HEK293 (cell line): Measurements from ENCODE around the gene RASSF3.

Experiments
- CTCF ChIA-PET: fragments of 350-600 bp; formaldehyde crosslinking; extraction: SDS; loops from one replicate; lab custom pipeline; 2021; ENCODE audit warnings: antibody characterized with exemption; lab: Yijun Ruan, JAX
- POLR2A ChIA-PET: fragments of 300-600 bp; formaldehyde crosslinking; extraction: SDS; loops from one replicate; lab custom pipeline; 2020; ENCODE audit warnings: antibody characterized with exemption, inconsistent platforms; lab: Yijun Ruan, JAX
- H3K27ac ChIP-seq: fragments of 200-500 bp; sonication (Bioruptor generic); 2 replicates; pipeline ENCODE4 v1.5.1; 2014; ENCODE audit warnings: low read depth, low read length, control low read depth, inconsistent platforms; ENCODE audit errors: extremely low read depth
- H3K36me3 ChIP-seq, 2 experiments: fragments of 200-500 bp in 1 of 2; sonication (Bioruptor generic) in 1 of 2; 1 replicate in 1 of 2; 2 replicates in 1 of 2; pipeline ENCODE4 v1.5.1; 2014 to 2017; ENCODE audit warnings: inconsistent platforms in 2 of 2, low read length in 2 of 2; ENCODE audit not compliant: control insufficient read depth in 2 of 2, insufficient read depth in 1 of 2
- H3K4me1 ChIP-seq: fragments of 200-500 bp; sonication (Bioruptor generic); 2 replicates; pipeline ENCODE4 v1.5.1; 2014; ENCODE audit warnings: mild to moderate bottlenecking, low read length, inconsistent platforms; ENCODE audit not compliant: control insufficient read depth, insufficient read depth
- H3K4me3 ChIP-seq: 2 replicates; pipeline ENCODE4 v1.5.1; 2011; ENCODE audit warnings: low read depth, mild to moderate bottlenecking, control low read depth, low read length, moderate library complexity
- H3K9me3 ChIP-seq: fragments of 200-500 bp; sonication (Bioruptor generic); 2 replicates; pipeline ENCODE4 v1.5.1; 2014; ENCODE audit warnings: low read depth, low read length, inconsistent platforms; ENCODE audit not compliant: control insufficient read depth, insufficient read depth
- HOXC10 ChIP-seq: sonication (generic); formaldehyde crosslinking; IDR thresholded peaks from 2 replicates; pipeline ENCODE4 v1.8.1; 2023; ENCODE audit warnings: mild to moderate bottlenecking, missing genetic modification reagents
- IKZF3 ChIP-seq: fragments of 450-650 bp; IDR thresholded peaks from 2 replicates; pipeline ENCODE4 v1.5.0; 2018; ENCODE audit warnings: missing biosample characterization, mild to moderate bottlenecking, missing genetic modification characterization, moderate library complexity
- KLF10 ChIP-seq: fragments of 450-650 bp; IDR thresholded peaks from 2 replicates; pipeline ENCODE4 v1.5.1; 2018; ENCODE audit warnings: missing biosample characterization, mild to moderate bottlenecking, missing genetic modification characterization
- ZBTB48 ChIP-seq: fragments of 450-650 bp; formaldehyde crosslinking; IDR thresholded peaks from 2 replicates; pipeline ENCODE4 v1.5.1; 2016; ENCODE audit warnings: missing biosample characterization, missing genetic modification characterization
- ZFHX2 ChIP-seq: fragments of 450-650 bp; formaldehyde crosslinking; conservative IDR thresholded peaks from 2 replicates; pipeline ENCODE4 v1.5.1; 2016; ENCODE audit warnings: missing biosample characterization, missing genetic modification characterization
- ZNF146 ChIP-seq: fragments of 450-650 bp; formaldehyde crosslinking; IDR thresholded peaks from 2 replicates; pipeline ENCODE4 v1.5.1; 2016; ENCODE audit warnings: missing biosample characterization, missing genetic modification characterization
- ZNF157 ChIP-seq: fragments of 450-650 bp; formaldehyde crosslinking; IDR thresholded peaks from 2 replicates; pipeline ENCODE4 v1.5.1; 2016; ENCODE audit warnings: missing biosample characterization, missing genetic modification characterization
- ZNF211 ChIP-seq: fragments of 450-650 bp; formaldehyde crosslinking; IDR thresholded peaks from 2 replicates; pipeline ENCODE4 v1.5.1; 2016; ENCODE audit warnings: low read depth, missing biosample characterization, missing genetic modification characterization
- ZNF341 ChIP-seq: fragments of 450-650 bp; formaldehyde crosslinking; IDR thresholded peaks from 2 replicates; pipeline ENCODE4; 2016; ENCODE audit warnings: low read depth, missing biosample characterization, missing genetic modification characterization
- ZNF350 ChIP-seq: fragments of 450-650 bp; formaldehyde crosslinking; IDR thresholded peaks from 2 replicates; pipeline ENCODE4 v1.5.0; 2017; ENCODE audit warnings: missing biosample characterization, mild to moderate bottlenecking, missing genetic modification characterization
- ZNF510 ChIP-seq: fragments of 450-650 bp; formaldehyde crosslinking; IDR thresholded peaks from 2 replicates; pipeline ENCODE4 v1.5.1; 2018; ENCODE audit warnings: mild to moderate bottlenecking, missing genetic modification characterization, missing biosample characterization; ENCODE audit not compliant: insufficient replicate concordance
- ZNF544 ChIP-seq: fragments of 450-650 bp; formaldehyde crosslinking; IDR thresholded peaks from 2 replicates; pipeline ENCODE4 v1.5.0; 2017; ENCODE audit warnings: missing biosample characterization, missing genetic modification characterization
- ZNF600 ChIP-seq: fragments of 450-650 bp; formaldehyde crosslinking; IDR thresholded peaks from 2 replicates; pipeline ENCODE4 v1.5.1; 2016; ENCODE audit warnings: missing biosample characterization, missing genetic modification characterization
- ZNF677 ChIP-seq: fragments of 450-650 bp; IDR thresholded peaks from 2 replicates; pipeline ENCODE4 v1.5.0; 2018; ENCODE audit warnings: missing biosample characterization, mild to moderate bottlenecking, missing genetic modification characterization, moderate library complexity
- ZSCAN23 ChIP-seq: fragments of 450-650 bp; formaldehyde crosslinking; IDR thresholded peaks from 2 replicates; pipeline ENCODE4 v1.5.1; 2016; ENCODE audit warnings: missing biosample characterization, missing genetic modification characterization
- ZSCAN30 ChIP-seq: fragments of 450-650 bp; IDR thresholded peaks from 2 replicates; pipeline ENCODE4 v1.5.1; 2018; ENCODE audit warnings: missing biosample characterization, mild to moderate bottlenecking, missing genetic modification characterization, moderate library complexity
- TF ChIP-seq, protein P1 (sequence below): fragments of 450-650 bp; formaldehyde crosslinking; IDR thresholded peaks from 2 replicates; pipeline ENCODE4 v1.5.1; 2016; ENCODE audit warnings: missing biosample characterization, missing genetic modification characterization
- TF ChIP-seq, protein P2 (sequence below): fragments of 450-650 bp; formaldehyde crosslinking; IDR thresholded peaks from 2 replicates; pipeline ENCODE4 v1.5.1; 2016; ENCODE audit warnings: missing biosample characterization, missing genetic modification characterization
- TF ChIP-seq, protein P3 (sequence below): sonication (generic); formaldehyde crosslinking; IDR thresholded peaks from 2 replicates; pipeline ENCODE4 v1.8.1; 2022; ENCODE audit warnings: mild to moderate bottlenecking, moderate library complexity, missing genetic modification reagents
- TF ChIP-seq, protein P4 (sequence below): fragments of 450-650 bp; formaldehyde crosslinking; conservative IDR thresholded peaks from 2 replicates; pipeline ENCODE4 v1.5.1; 2016; ENCODE audit warnings: low read depth, missing biosample characterization, missing genetic modification characterization

RASSF3 gene

DNA sequence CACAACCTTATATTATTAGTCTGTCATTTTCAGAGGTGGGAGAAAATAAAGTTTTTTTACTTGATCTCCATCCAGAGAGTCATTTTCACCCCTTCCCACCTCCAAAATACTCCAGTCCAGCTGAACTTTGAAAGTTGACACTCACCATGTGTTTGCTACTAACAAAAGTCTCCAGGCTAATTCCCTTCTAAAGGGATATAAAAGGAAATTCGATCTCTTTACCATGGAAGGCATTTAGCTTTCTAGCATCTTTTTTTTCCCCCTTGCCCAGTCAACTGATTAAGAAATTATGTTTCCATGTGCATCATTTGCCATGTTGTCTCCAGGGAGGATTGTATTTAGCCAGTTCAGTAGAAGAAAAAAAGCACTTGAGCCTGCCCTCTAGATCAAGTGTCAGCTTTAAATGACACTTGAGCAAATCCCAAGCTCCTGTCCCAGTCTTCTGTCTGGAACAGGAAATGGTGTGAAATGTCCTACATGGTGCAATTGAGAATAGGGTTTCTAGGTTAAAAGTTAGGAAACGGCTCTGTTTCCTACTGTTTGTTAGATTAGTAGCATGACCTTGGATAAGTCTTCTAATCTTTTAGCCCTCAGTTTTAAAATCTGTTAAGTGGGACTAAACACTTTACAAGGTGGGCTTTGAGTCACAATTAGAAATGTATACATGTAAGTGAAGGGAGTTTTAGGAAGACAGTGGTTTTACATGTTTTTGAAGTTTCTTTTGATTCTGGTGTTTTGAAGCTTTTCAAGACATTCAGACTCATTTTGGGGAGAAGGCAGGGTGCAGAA lies 81.7 kb downstream of the RASSF3 start (continued):
- TF ChIP-seq, protein P1, sequence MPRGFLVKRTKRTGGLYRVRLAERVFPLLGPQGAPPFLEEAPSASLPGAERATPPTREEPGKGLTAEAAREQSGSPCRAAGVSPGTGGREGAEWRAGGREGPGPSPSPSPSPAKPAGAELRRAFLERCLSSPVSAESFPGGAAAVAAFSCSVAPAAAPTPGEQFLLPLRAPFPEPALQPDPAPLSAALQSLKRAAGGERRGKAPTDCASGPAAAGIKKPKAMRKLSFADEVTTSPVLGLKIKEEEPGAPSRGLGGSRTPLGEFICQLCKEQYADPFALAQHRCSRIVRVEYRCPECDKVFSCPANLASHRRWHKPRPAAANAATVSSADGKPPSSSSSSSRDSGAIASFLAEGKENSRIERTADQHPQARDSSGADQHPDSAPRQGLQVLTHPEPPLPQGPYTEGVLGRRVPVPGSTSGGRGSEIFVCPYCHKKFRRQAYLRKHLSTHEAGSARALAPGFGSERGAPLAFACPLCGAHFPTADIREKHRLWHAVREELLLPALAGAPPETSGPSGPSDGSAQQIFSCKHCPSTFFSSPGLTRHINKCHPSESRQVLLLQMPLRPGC (tag by site-specific recombination), result peak; percentile 16; the same call in 1 of the 2 replicates
- TF ChIP-seq HOXC10 (CRISPR knock-in tag) (no peak), ZNF510 (tag by site-specific recombination) (no peak), ZNF350 (no peak), KLF10 (tag by site-specific recombination) (peak; percentile 66), ZNF544 (tag by site-specific recombination) (no peak), ZSCAN30 (tag by site-specific recombination) (peak; percentile 84), ZNF146 (no peak), ZSCAN23 (tag by site-specific recombination) (no peak), IKZF3 (tag by site-specific recombination) (peak; percentile 29; the same call in 1 of the 2 replicates), ZNF600 (no peak), ZNF677 (tag by site-specific recombination) (no peak)
- TF ChIP-seq, protein P2, sequence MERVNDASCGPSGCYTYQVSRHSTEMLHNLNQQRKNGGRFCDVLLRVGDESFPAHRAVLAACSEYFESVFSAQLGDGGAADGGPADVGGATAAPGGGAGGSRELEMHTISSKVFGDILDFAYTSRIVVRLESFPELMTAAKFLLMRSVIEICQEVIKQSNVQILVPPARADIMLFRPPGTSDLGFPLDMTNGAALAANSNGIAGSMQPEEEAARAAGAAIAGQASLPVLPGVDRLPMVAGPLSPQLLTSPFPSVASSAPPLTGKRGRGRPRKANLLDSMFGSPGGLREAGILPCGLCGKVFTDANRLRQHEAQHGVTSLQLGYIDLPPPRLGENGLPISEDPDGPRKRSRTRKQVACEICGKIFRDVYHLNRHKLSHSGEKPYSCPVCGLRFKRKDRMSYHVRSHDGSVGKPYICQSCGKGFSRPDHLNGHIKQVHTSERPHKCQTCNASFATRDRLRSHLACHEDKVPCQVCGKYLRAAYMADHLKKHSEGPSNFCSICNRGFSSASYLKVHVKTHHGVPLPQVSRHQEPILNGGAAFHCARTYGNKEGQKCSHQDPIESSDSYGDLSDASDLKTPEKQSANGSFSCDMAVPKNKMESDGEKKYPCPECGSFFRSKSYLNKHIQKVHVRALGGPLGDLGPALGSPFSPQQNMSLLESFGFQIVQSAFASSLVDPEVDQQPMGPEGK, result peak; percentile 48; the same call in 1 of the 2 replicates
- TF ChIP-seq, protein P3, sequence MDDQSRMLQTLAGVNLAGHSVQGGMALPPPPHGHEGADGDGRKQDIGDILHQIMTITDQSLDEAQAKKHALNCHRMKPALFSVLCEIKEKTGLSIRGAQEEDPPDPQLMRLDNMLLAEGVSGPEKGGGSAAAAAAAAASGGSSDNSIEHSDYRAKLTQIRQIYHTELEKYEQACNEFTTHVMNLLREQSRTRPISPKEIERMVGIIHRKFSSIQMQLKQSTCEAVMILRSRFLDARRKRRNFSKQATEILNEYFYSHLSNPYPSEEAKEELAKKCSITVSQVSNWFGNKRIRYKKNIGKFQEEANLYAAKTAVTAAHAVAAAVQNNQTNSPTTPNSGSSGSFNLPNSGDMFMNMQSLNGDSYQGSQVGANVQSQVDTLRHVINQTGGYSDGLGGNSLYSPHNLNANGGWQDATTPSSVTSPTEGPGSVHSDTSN (CRISPR knock-in tag), result no peak
- TF ChIP-seq, protein P4, sequence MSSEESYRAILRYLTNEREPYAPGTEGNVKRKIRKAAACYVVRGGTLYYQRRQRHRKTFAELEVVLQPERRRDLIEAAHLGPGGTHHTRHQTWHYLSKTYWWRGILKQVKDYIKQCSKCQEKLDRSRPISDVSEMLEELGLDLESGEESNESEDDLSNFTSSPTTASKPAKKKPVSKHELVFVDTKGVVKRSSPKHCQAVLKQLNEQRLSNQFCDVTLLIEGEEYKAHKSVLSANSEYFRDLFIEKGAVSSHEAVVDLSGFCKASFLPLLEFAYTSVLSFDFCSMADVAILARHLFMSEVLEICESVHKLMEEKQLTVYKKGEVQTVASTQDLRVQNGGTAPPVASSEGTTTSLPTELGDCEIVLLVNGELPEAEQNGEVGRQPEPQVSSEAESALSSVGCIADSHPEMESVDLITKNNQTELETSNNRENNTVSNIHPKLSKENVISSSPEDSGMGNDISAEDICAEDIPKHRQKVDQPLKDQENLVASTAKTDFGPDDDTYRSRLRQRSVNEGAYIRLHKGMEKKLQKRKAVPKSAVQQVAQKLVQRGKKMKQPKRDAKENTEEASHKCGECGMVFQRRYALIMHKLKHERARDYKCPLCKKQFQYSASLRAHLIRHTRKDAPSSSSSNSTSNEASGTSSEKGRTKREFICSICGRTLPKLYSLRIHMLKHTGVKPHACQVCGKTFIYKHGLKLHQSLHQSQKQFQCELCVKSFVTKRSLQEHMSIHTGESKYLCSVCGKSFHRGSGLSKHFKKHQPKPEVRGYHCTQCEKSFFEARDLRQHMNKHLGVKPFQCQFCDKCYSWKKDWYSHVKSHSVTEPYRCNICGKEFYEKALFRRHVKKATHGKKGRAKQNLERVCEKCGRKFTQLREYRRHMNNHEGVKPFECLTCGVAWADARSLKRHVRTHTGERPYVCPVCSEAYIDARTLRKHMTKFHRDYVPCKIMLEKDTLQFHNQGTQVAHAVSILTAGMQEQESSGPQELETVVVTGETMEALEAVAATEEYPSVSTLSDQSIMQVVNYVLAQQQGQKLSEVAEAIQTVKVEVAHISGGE (tag by site-specific recombination), result no peak

DNA sequence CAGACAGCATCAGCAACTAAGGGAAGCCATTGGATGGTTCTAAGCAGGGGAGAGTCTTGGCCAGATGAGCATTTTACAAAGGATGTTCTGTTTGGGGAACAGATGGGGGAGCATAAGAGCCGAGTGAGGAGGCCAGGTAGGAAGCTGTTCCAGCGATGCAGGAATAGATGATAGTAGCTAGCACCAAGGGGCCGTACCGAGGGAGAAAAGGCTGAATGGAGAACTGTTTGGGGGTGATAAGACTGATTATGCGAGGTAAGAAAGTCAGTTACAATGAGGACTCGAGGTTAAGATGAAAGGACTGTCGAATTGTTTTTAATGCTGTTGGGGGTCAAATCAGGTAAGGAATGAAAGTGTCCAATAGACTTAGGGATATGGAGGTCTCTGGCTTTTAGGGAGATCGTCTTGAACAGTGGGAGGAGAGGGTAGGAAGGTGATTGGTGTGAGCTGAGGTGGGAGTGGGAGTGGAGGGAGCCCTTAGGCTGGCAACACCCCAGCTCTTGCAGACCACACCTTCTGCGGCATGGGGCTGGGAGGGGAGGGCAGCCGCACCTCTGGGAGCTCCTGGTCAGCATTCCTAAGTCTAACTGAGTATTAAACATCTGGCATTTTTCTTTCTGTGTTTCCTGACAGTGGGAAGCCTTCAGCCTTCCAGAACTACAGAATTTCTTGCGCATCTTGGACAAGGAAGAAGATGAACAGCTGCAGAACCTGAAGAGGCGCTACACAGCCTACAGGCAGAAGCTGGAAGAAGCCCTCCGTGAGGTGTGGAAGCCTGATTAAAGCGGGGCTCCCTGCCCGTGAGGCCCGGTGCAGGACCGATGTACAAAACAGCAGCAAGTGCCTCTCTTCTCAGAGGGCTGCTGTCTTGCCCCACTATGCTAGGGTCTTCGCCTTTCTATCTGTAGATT lies 84.1 kb downstream of the RASSF3 start:
- H3K27ac ChIP-seq, result no peak overlapping the region
- H3K4me1 ChIP-seq, result peaks cover 15% of the 10 kb centered on the region
- H3K9me3 ChIP-seq, result no peaks in the 10 kb centered on the region
- no peak overlapping the region for H3K4me3 ChIP-seq
- H3K36me3 ChIP-seq, result peaks cover 5 to 13% of the 10 kb centered on the region in 2 experiments
- POLR2A ChIA-PET, result interaction anchor here (0.6 kb wide), 1 partner anchor 18 kb away, joined by 5 read pairs; no protein-coding TSS in a partner anchor
- TF ChIP-seq ZNF341 (tag by site-specific recombination), result 0 out of 2 replicates have a peak, but pooled peaks have one; percentile 24
- TF ChIP-seq ZNF211 (tag by site-specific recombination), result no peak
- TF ChIP-seq ZBTB48 (tag by site-specific recombination), result peak; percentile 56
- peak; percentile 56 for TF ChIP-seq ZFHX2 (tag by site-specific recombination)
- TF ChIP-seq ZNF157, result no peak
- TF ChIP-seq, all 188 proteins: peak for 3
- CTCF ChIA-PET, result interaction anchor here (0.5 to 17.9 kb wide), 5 partner anchors 13 to 145 kb away, joined by 3 to 219 read pairs (median 3); no protein-coding TSS in a partner anchor
